NCI-H1417 (cell line): ENCODE results near the gene OR2A14.
"Not testable (repeated sequence)": the region's sequence is repeated elsewhere in the genome, so short reads cannot be mapped to it uniquely, and the experiment has no call there.

Source experiments
- DNase-seq, 3 experiments: peaks; one replicate each; lab custom pipeline; 2025; lab: John Stamatoyannopoulos, UW

Gene OR2A14

GRCh38 chr7:144122876-144123275 lies at the start of gene OR2A14:
Gene OR2A14, plus strand, starts transcription at chr7:144123176. Its CDS starts 5,937 bp downstream, at chr7:144129113.
- DNase-seq = no peak

GRCh38 chr7:144074374-144074773 lies 48.6 kb upstream of the OR2A14 start:
- DNase-seq = no peak

GRCh38 chr7:144085978-144086377 lies 37.0 kb upstream of the OR2A14 start, which contains the start of gene OR2A12:
Gene OR2A12, plus strand, starts transcription at chr7:144086278. Its CDS starts 8,830 bp downstream, at chr7:144095108.
- DNase-seq = no peak

- no peak for DNase-seq
Measured at GRCh38 chr7:144086730-144087129, 36.2 kb upstream of the OR2A14 start.

GRCh38 chr7:144087230-144087629 lies 35.7 kb upstream of the OR2A14 start:
- no peak for DNase-seq

- DNase-seq = no peak
Measured at GRCh38 chr7:144090667-144091066, 32.3 kb upstream of the OR2A14 start.

GRCh38 chr7:144098776-144099175 lies 24.2 kb upstream of the OR2A14 start:
- no peak for DNase-seq

- no peak for DNase-seq
Measured at GRCh38 chr7:144100607-144101006, 22.4 kb upstream of the OR2A14 start.

- DNase-seq = peak in 1 of 3 experiments; percentile 51
Measured at GRCh38 chr7:144102041-144102440, 20.9 kb upstream of the OR2A14 start.

- DNase-seq = no peak
Measured at GRCh38 chr7:144105211-144105610, 17.8 kb upstream of the OR2A14 start.

GRCh38 chr7:144109283-144109682 lies 13.7 kb upstream of the OR2A14 start, which contains the start of gene OR2A2:
Gene OR2A2, plus strand, starts transcription at chr7:144109583. Its CDS starts 0 bp downstream, at chr7:144109583.
- no peak for DNase-seq

GRCh38 chr7:144110272-144110671 lies 12.7 kb upstream of the OR2A14 start:
- no peak for DNase-seq

GRCh38 chr7:144113651-144114050 lies 9.3 kb upstream of the OR2A14 start:
- DNase-seq = no peak

GRCh38 chr7:144118341-144118740 lies 4.6 kb upstream of the OR2A14 start:
- no peak for DNase-seq

GRCh38 chr7:144127714-144128334 lies 4.8 kb downstream of the OR2A14 start:
- peak; percentile 65 to 89 (median 75) for DNase-seq

- DNase-seq = not testable (repeated sequence)
Measured at GRCh38 chr7:144129601-144130000, 6.6 kb downstream of the OR2A14 start.

GRCh38 chr7:144130730-144131129 lies 7.8 kb downstream of the OR2A14 start:
- no peak for DNase-seq

GRCh38 chr7:144132262-144132661 lies 9.3 kb downstream of the OR2A14 start:
- DNase-seq = no peak

GRCh38 chr7:144133307-144133706 lies 10.3 kb downstream of the OR2A14 start:
- no peak for DNase-seq

- no peak for DNase-seq
Measured at GRCh38 chr7:144134116-144134515, 11.1 kb downstream of the OR2A14 start.

GRCh38 chr7:144137501-144137900 lies 14.5 kb downstream of the OR2A14 start:
- no peak for DNase-seq

GRCh38 chr7:144142187-144142586 lies 19.2 kb downstream of the OR2A14 start:
- DNase-seq = no peak

GRCh38 chr7:144144426-144144825 lies 21.4 kb downstream of the OR2A14 start:
- DNase-seq = no peak

GRCh38 chr7:144148224-144148827 lies 25.4 kb downstream of the OR2A14 start:
- DNase-seq = no peak
